Astrocyte (in vitro differentiated cells and primary cell): Measurements from ENCODE around the gene ELF3. TPM values are rescaled to one million over a fixed set of nuclear protein-coding genes. Genes with fewer than 3 reads are reported as not detected.
"Not testable (repeated sequence)": the region's sequence is repeated elsewhere in the genome, so short reads cannot be mapped to it uniquely, and the experiment has no call there.

Source experiments
- DNase-seq: peaks from one replicate; pipeline ENCODE4 v3.0.0-alpha.2; 2010; ENCODE audit warnings: low read depth
- FAIRE-seq: peaks from 2 replicates; lab custom pipeline; 2011; peaks lifted over from hg19 to GRCh38; lab: Jason Lieb, UNC
- H2AFZ ChIP-seq: 2 replicates; pipeline ENCODE4 v1.6.0; 2012; ENCODE audit warnings: low read depth, low read length, inconsistent platforms
- H3K27ac ChIP-seq: 2 replicates; pipeline ENCODE4 v1.5.1; 2011; ENCODE audit warnings: low read depth, low read length, inconsistent platforms
- H3K27me3 ChIP-seq: 2 replicates; pipeline ENCODE4 v1.6.0; 2011; ENCODE audit warnings: low read length, inconsistent platforms; ENCODE audit not compliant: insufficient read depth
- H3K36me3 ChIP-seq: 2 replicates; pipeline ENCODE4 v1.5.1; 2011; ENCODE audit warnings: low read length, inconsistent platforms; ENCODE audit not compliant: insufficient read depth
- H3K4me1 ChIP-seq: 2 replicates; pipeline ENCODE4 v1.5.1; 2011; ENCODE audit warnings: low read length, inconsistent platforms; ENCODE audit not compliant: insufficient read depth
- H3K4me2 ChIP-seq: 2 replicates; pipeline ENCODE4 v1.6.0; 2012; ENCODE audit warnings: low read length, inconsistent platforms
- H3K4me3 ChIP-seq: 2 replicates; pipeline ENCODE4 v1.5.1; 2011; ENCODE audit warnings: low read depth, mild to moderate bottlenecking, low read length, inconsistent platforms; ENCODE audit not compliant: insufficient read depth
- H3K79me2 ChIP-seq: 2 replicates; pipeline ENCODE4 v1.6.0; 2012; ENCODE audit warnings: mild to moderate bottlenecking, low read length, inconsistent platforms; ENCODE audit not compliant: insufficient read depth
- H3K9ac ChIP-seq: 2 replicates; pipeline ENCODE4 v1.6.0; 2012; ENCODE audit warnings: mild to moderate bottlenecking, low read length, inconsistent platforms
- H3K9me3 ChIP-seq: 2 replicates; pipeline ENCODE4 v1.5.1; 2012; ENCODE audit warnings: low read depth, mild to moderate bottlenecking, low read length, inconsistent platforms; ENCODE audit not compliant: insufficient read depth
- H4K20me1 ChIP-seq: 2 replicates; pipeline ENCODE4 v1.6.0; 2012; ENCODE audit warnings: low read length, inconsistent platforms; ENCODE audit not compliant: insufficient read depth
- H3K27ac Mint-ChIP-seq: one replicate; pipeline ENCODE4 v1.8.0; 2021; ENCODE audit warnings: mild to moderate bottlenecking, mixed read lengths; ENCODE audit not compliant: unreplicated experiment
- H3K27me3 Mint-ChIP-seq: one replicate; pipeline ENCODE4 v1.8.0; 2021; ENCODE audit warnings: low read depth, mixed read lengths; ENCODE audit not compliant: unreplicated experiment
- H3K36me3 Mint-ChIP-seq: one replicate; pipeline ENCODE4 v1.8.0; 2021; ENCODE audit warnings: low read depth, mixed read lengths; ENCODE audit not compliant: unreplicated experiment
- H3K4me1 Mint-ChIP-seq: one replicate; pipeline ENCODE4 v1.8.0; 2021; ENCODE audit warnings: low read depth, mixed read lengths; ENCODE audit not compliant: unreplicated experiment
- H3K4me3 Mint-ChIP-seq: one replicate; pipeline ENCODE4 v1.8.0; 2021; ENCODE audit warnings: mild to moderate bottlenecking, moderate library complexity, mixed read lengths; ENCODE audit not compliant: unreplicated experiment
- H3K9me3 Mint-ChIP-seq: one replicate; pipeline ENCODE4 v1.8.0; 2021; ENCODE audit warnings: mild to moderate bottlenecking, mixed read lengths; ENCODE audit not compliant: unreplicated experiment
- CTCF ChIP-seq: IDR thresholded peaks from 2 replicates; pipeline ENCODE4 v1.5.1; 2011; ENCODE audit warnings: low read depth, mild to moderate bottlenecking, inconsistent platforms, low read length, moderate library complexity; ENCODE audit not compliant: insufficient read depth
- EZH2 ChIP-seq: IDR thresholded peaks from 2 replicates; pipeline ENCODE4 v1.6.1; 2012; ENCODE audit warnings: mild to moderate bottlenecking, low read length, inconsistent platforms; ENCODE audit not compliant: insufficient read depth
- total RNA-seq: library from RNA; stranded (reverse); gene quantifications from 2 replicates; pipeline ENCODE4 v1.2.1, GENCODE V29; 2021

The ELF3 gene
- total RNA-seq, 1 donor from 2014 or later = 2.9 TPM

- Histone ChIP-seq H3K27me3 (no peaks in the 10 kb centered on the region), H3K27ac (no peak overlapping the region), H3K9me3 (no peaks in the 10 kb centered on the region), H3K79me2 (no peaks in the 10 kb centered on the region), H3K36me3 (no peaks in the 10 kb centered on the region), H3K9ac (no peak overlapping the region), H3K4me2 (no peak overlapping the region), H4K20me1 (no peaks in the 10 kb centered on the region), H3K4me3 (no peak overlapping the region), H3K4me1 (peaks cover 8% of the 10 kb centered on the region), H2AFZ (no peak overlapping the region)
- no peak overlapping the region for H3K27ac Mint-ChIP-seq
- no peaks in the 10 kb centered on the region for H3K36me3 Mint-ChIP-seq
- H3K4me1 Mint-ChIP-seq = peaks cover 6% of the 10 kb centered on the region
- H3K4me3 Mint-ChIP-seq = no peak overlapping the region
- FAIRE-seq (no peak), DNase-seq (no peak)
- TF ChIP-seq CTCF (no peak), EZH2 (no peak)
- H3K9me3 Mint-ChIP-seq = no peaks in the 10 kb centered on the region
- H3K27me3 Mint-ChIP-seq = peaks cover 11% of the 10 kb centered on the region
These were observed 46.4 kb downstream of the ELF3 start for GRCh38 chr1:202056644-202057334.

- H3K9ac ChIP-seq, H3K9me3 Mint-ChIP-seq, H4K20me1 ChIP-seq, H3K27ac Mint-ChIP-seq, H3K79me2 ChIP-seq, H3K36me3 Mint-ChIP-seq, H3K27me3 ChIP-seq, H3K36me3 ChIP-seq, H3K4me1 ChIP-seq, H3K4me1 Mint-ChIP-seq, H3K4me3 Mint-ChIP-seq, H3K4me2 ChIP-seq, H3K27ac ChIP-seq, H2AFZ ChIP-seq, H3K4me3 ChIP-seq, H3K9me3 ChIP-seq, FAIRE-seq, DNase-seq: not testable (repeated sequence)
- H3K27me3 Mint-ChIP-seq = peaks cover 11% of the 10 kb centered on the region
These were observed 46.9 kb downstream of the ELF3 start for GRCh38 chr1:202057335-202057704.

GRCh38 chr1:202058001-202058908 lies 47.9 kb downstream of the ELF3 start:
- H3K9me3 Mint-ChIP-seq = no peaks in the 10 kb centered on the region
- no peaks in the 10 kb centered on the region for H3K27me3 ChIP-seq
- H3K4me3 Mint-ChIP-seq = no peak overlapping the region
- H3K27me3 Mint-ChIP-seq = peaks cover 11% of the 10 kb centered on the region
- FAIRE-seq (no peak), DNase-seq (peak; percentile 45)
- no peaks in the 10 kb centered on the region for H3K36me3 ChIP-seq
- no peak overlapping the region for H2AFZ ChIP-seq
- H3K4me3 ChIP-seq = no peak overlapping the region
- peak overlapping the region; percentile 20 for H3K4me2 ChIP-seq
- TF ChIP-seq EZH2 (no peak), CTCF (no peak)
- H4K20me1 ChIP-seq = no peaks in the 10 kb centered on the region
- H3K36me3 Mint-ChIP-seq = no peaks in the 10 kb centered on the region
- H3K4me1 Mint-ChIP-seq = peaks cover 9% of the 10 kb centered on the region
- no peaks in the 10 kb centered on the region for H3K79me2 ChIP-seq
- H3K9me3 ChIP-seq = no peaks in the 10 kb centered on the region
- no peak overlapping the region for H3K27ac ChIP-seq
- H3K4me1 ChIP-seq = peaks cover 12% of the 10 kb centered on the region
- no peak overlapping the region for H3K9ac ChIP-seq
- H3K27ac Mint-ChIP-seq = peak overlapping the region; percentile 6
